K562 (cell line): ENCODE measurements around the gene CD300H. TPM values are rescaled to one million over a fixed set of nuclear protein-coding genes. Genes with fewer than 3 reads are reported as not detected.

Source experiments
- BHLHE40 ChIP-seq: IDR thresholded peaks from 2 replicates; pipeline ENCODE4 v1.6.1; 2011; ENCODE audit warnings: low read length, improper control_type of control experiment
- BRF1 ChIP-seq: IDR thresholded peaks from 3 replicates; pipeline ENCODE4 v1.6.1; 2011; ENCODE audit warnings: borderline replicate concordance, mild to moderate bottlenecking; ENCODE audit not compliant: insufficient read length; ENCODE audit errors: extremely low read depth
- CBFB ChIP-seq: sonication (generic); formaldehyde crosslinking; IDR thresholded peaks from 2 replicates; pipeline ENCODE4 v1.4.0; 2020; ENCODE audit warnings: mild to moderate bottlenecking, missing genetic modification reagents
- CREM ChIP-seq: IDR thresholded peaks from 2 replicates; pipeline ENCODE4 v1.6.1; 2014; ENCODE audit warnings: antibody characterized with exemption, low read depth
- FOXK1 ChIP-seq: sonication (generic); formaldehyde crosslinking; IDR thresholded peaks from 2 replicates; pipeline ENCODE4 v1.8.0; 2022; ENCODE audit warnings: missing genetic modification reagents, mild to moderate bottlenecking, borderline replicate concordance
- FOXK2 ChIP-seq, 2 experiments: fragments of 450-650 bp; IDR thresholded peaks in 1 of 2; conservative IDR thresholded peaks in 1 of 2; 2 replicates each; pipeline ENCODE4 v1.6.1; 2016; ENCODE audit warnings: low read depth in 2 of 2, mild to moderate bottlenecking in 1 of 2
- GABPA ChIP-seq: fragments of 200-800 bp; sonication (Bioruptor generic); conservative IDR thresholded peaks from 2 replicates; pipeline ENCODE4 v1.6.1; 2016; ENCODE audit warnings: low read depth, missing genetic modification characterization, missing compliant biosample characterization
- JUN ChIP-seq, 2 experiments: sonication (generic) in 1 of 2; formaldehyde crosslinking in 1 of 2; IDR thresholded peaks; 2 replicates each; pipeline versions ENCODE4 v1.6.1 to v1.8.0; 2012 to 2022; ENCODE audit warnings: borderline replicate concordance in 2 of 2, mild to moderate bottlenecking in 2 of 2, improper control_type of control experiment in 1 of 2, low read depth in 1 of 2, low read length in 1 of 2, missing genetic modification reagents in 1 of 2
- KHSRP ChIP-seq: fragments of 450-650 bp; IDR thresholded peaks from 2 replicates; pipeline ENCODE4 v1.6.1; 2017
- NCOA1 ChIP-seq: fragments of 450-650 bp; IDR thresholded peaks from 2 replicates; pipeline ENCODE4 v1.6.1; 2016; ENCODE audit warnings: low read depth
- POU5F1 ChIP-seq: fragments of 150-350 bp; IDR thresholded peaks from 2 replicates; pipeline ENCODE4 v1.6.1; 2014; ENCODE audit warnings: borderline replicate concordance, low read length, low read depth, mild to moderate bottlenecking; ENCODE audit not compliant: partially characterized antibody
- RFX5 ChIP-seq: IDR thresholded peaks from 2 replicates; pipeline ENCODE4 v1.6.1; 2011; ENCODE audit warnings: low read depth, mild to moderate bottlenecking, improper control_type of control experiment, low read length
- RFX7 ChIP-seq: fragments of 250-450 bp; sonication (Bioruptor Pico); IDR thresholded peaks from 2 replicates; pipeline ENCODE4 v1.5.1; 2021; ENCODE audit warnings: mild to moderate bottlenecking
- TOE1 ChIP-seq, 2 experiments: fragments of 450-650 bp in 1 of 2; sonication (generic) in 1 of 2; formaldehyde crosslinking in 1 of 2; IDR thresholded peaks; 2 replicates each; pipeline versions ENCODE4 v1.7.1 to v1.8.0; 2016 to 2022; ENCODE audit warnings: borderline replicate concordance in 2 of 2, mild to moderate bottlenecking in 2 of 2, antibody characterized with exemption in 1 of 2, inconsistent platforms in 1 of 2, low read depth in 1 of 2, missing genetic modification reagents in 1 of 2, moderate library complexity in 1 of 2
- ZNF431 ChIP-seq: sonication (generic); formaldehyde crosslinking; IDR thresholded peaks from 2 replicates; pipeline ENCODE4 v1.8.0; 2022; ENCODE audit warnings: mild to moderate bottlenecking, missing genetic modification reagents
- polyA plus RNA-seq, 8 experiments: library from polyadenylated mRNA; depleted of rRNA in 4 of 8; stranded (reverse) in 5 of 8; unstranded in 3 of 8; fragments of >200 nt; fragmentation: Nextera tagmentation in 2 of 8; fragmentation: Illumina TruSeq in 1 of 8; extraction: Ambion mirVana in 2 of 8; extraction: Trizol in 1 of 8; gene quantifications; 2 replicates each; pipeline versions ENCODE4 v1.2.1 to v1.2.3, GENCODE V29; 2011 to 2014; ENCODE audit warnings: inconsistent platforms in 1 of 8, missing spikeins in 1 of 8
- total RNA-seq, 7 experiments: library from RNA; depleted of rRNA in 6 of 7; stranded (reverse); fragments of >200 nt in 6 of 7; fragmentation: Illumina TruSeq in 2 of 7; extraction: Trizol in 2 of 7; gene quantifications; 2 replicates each; pipeline versions ENCODE4 v1.2.1 to v1.2.3, GENCODE V29; 2011 to 2021; ENCODE audit warnings: low replicate concordance in 1 of 7
- TF ChIP-seq, protein P1 (sequence below), 2 experiments: fragments of 450-650 bp in 1 of 2; sonication (generic) in 1 of 2; formaldehyde crosslinking in 1 of 2; IDR thresholded peaks in 1 of 2; conservative IDR thresholded peaks in 1 of 2; 2 replicates each; pipeline versions ENCODE4 v1.6.1 to v1.8.1; 2016 to 2023; ENCODE audit warnings: mild to moderate bottlenecking in 2 of 2, moderate library complexity in 2 of 2, inconsistent platforms in 1 of 2, missing genetic modification reagents in 1 of 2
- TF ChIP-seq, protein P2 (sequence below): sonication (generic); formaldehyde crosslinking; IDR thresholded peaks from 2 replicates; pipeline ENCODE4 v1.8.0; 2022; ENCODE audit warnings: mild to moderate bottlenecking, missing genetic modification reagents
- TF ChIP-seq, protein P3 (sequence below), 2 experiments: fragments of 450-650 bp; conservative IDR thresholded peaks; 2 replicates each; pipeline ENCODE4 v1.6.1; 2017; ENCODE audit warnings: mild to moderate bottlenecking in 2 of 2, moderate library complexity in 2 of 2

CD300H gene
- total and polyA plus RNA-seq, 9 of the 15 experiments (the other 6 are each of a cell fraction or from before 2014, with no cell fraction given) = not detected

DNA sequence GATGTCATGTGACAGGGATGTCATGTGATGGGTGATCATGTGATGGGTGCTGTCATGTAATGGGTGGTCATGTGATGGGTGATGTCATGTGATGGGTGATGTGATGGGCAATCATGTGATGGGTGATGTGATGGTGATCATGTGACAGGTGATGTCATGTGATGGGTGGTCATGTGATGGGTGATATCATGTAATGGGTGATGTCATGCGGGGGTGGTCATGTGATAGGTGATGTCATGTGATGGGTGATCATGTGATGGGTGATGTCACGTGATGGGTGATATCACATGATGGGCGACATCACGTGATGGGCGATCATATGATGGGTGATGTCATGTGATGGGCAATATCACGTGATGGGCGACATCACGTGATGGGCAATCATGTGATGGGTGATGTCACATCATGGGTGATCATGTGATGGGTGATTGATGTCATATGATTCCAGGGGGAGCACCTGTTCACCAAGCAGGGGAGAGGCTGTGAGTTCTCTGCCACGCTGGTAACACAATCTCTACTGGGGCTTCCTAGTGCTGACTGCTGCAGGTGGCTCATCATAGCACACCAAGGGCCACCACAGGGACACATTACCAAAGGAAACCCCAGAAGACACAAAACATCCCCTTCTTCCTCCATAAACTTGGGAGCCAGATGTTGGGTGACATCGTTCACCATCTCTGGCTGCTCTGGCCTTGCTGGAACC lies 52.5 kb downstream of the CD300H start (continued):
- peak; percentile 72; the same call in 1 of the 2 replicates for TF ChIP-seq CREM
- no peak for TF ChIP-seq POU5F1
- TF ChIP-seq GABPA (tag) = 0 out of 2 replicates have a peak, but pooled peaks have one; percentile 24
- 0 out of 2 replicates have a peak, but pooled peaks have one; percentile 3 for TF ChIP-seq ZNF431 (CRISPR knock-in tag)
- peak; percentile 66 for TF ChIP-seq KHSRP
- TF ChIP-seq RFX7 (CRISPR knock-in tag) = no peak
- peak; percentile 88 for TF ChIP-seq FOXK1
- TF ChIP-seq TOE1 (IDR thresholded peaks at IDR 0.05; ENCODE audit: borderline replicate concordance) = peak; percentile 98
- TF ChIP-seq TOE1 (CRISPR knock-in tag; IDR thresholded peaks at IDR 0.05; ENCODE audit: borderline replicate concordance, low read depth) = peak; percentile 93; the same call in 1 of the 2 replicates
- peak in 1 of 2 experiments; percentile 70; a peak in 2 of 4 replicates for TF ChIP-seq FOXK2 (conservative IDR thresholded peaks at IDR 0.05 in 1 of 2, IDR thresholded peaks at IDR 0.05 in 1 of 2; ENCODE audit: low read depth in 2 of 2)
- TF ChIP-seq RFX5 = no peak
- TF ChIP-seq NCOA1 = peak; percentile 95
- TF ChIP-seq, protein P1, sequence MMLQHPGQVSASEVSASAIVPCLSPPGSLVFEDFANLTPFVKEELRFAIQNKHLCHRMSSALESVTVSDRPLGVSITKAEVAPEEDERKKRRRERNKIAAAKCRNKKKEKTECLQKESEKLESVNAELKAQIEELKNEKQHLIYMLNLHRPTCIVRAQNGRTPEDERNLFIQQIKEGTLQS (IDR thresholded peaks at IDR 0.05) = peak; percentile 99
- TF ChIP-seq, protein P1 (CRISPR knock-in tag; conservative IDR thresholded peaks at IDR 0.05) = peak; percentile 96
- TF ChIP-seq BHLHE40 = peak; percentile 96
- TF ChIP-seq BRF1 = no peak
- TF ChIP-seq CBFB = peak; percentile 87
- TF ChIP-seq, protein P2, sequence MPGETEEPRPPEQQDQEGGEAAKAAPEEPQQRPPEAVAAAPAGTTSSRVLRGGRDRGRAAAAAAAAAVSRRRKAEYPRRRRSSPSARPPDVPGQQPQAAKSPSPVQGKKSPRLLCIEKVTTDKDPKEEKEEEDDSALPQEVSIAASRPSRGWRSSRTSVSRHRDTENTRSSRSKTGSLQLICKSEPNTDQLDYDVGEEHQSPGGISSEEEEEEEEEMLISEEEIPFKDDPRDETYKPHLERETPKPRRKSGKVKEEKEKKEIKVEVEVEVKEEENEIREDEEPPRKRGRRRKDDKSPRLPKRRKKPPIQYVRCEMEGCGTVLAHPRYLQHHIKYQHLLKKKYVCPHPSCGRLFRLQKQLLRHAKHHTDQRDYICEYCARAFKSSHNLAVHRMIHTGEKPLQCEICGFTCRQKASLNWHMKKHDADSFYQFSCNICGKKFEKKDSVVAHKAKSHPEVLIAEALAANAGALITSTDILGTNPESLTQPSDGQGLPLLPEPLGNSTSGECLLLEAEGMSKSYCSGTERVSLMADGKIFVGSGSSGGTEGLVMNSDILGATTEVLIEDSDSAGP (CRISPR knock-in tag) = peak; percentile 29; the same call in 1 of the 2 replicates
- TF ChIP-seq JUN (IDR thresholded peaks at IDR 0.05; ENCODE audit: borderline replicate concordance, low read depth, low read length) = peak; percentile 75
- peak; percentile 100 for TF ChIP-seq JUN (CRISPR knock-in tag; IDR thresholded peaks at IDR 0.05; ENCODE audit: borderline replicate concordance)
- TF ChIP-seq, protein P3, sequence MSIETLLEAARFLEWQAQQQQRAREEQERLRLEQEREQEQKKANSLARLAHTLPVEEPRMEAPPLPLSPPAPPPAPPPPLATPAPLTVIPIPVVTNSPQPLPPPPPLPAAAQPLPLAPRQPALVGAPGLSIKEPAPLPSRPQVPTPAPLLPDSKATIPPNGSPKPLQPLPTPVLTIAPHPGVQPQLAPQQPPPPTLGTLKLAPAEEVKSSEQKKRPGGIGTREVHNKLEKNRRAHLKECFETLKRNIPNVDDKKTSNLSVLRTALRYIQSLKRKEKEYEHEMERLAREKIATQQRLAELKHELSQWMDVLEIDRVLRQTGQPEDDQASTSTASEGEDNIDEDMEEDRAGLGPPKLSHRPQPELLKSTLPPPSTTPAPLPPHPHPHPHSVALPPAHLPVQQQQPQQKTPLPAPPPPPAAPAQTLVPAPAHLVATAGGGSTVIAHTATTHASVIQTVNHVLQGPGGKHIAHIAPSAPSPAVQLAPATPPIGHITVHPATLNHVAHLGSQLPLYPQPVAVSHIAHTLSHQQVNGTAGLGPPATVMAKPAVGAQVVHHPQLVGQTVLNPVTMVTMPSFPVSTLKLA (conservative IDR thresholded peaks at IDR 0.05) = peak; percentile 36 to 63; a peak in 2 of 4 replicates
